ENCODE measurements around the gene TCEAL7.

DNA sequence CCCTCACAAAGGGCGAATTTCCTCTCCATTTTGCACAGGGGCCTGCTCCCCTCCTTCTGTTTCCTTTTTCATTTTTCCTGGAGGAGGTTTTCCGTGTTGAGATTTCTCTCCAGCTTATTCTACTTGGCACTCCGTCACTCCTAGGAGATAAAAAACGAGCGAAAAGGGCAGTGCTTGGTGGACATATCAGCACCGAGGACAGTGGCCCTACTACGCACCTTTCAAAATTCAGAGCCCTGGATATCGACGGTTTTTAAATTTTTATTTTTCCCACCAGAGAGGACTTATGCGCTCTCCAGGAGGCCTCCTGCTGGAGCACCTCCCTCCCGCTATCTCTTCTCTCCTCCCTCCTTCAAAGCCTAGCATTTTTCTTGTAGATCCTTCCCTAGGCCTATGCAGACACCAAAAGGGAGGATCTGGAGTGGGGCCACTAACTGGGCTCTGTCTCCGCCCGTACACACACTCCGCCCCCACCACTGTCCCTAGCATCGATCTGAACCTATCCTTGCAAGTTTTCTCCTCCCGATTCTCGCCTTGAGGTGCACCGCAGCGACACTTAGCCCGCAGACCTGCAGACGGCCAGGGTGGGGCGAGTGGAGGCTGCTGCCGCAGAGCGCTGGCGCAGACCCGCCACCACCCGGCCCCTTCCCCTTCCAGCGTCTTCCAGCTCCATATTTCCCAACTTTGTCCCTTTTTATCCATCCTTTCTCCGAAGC lies 17.8 kb downstream of the TCEAL7 start:
- TF ChIP-seq, protein P1, sequence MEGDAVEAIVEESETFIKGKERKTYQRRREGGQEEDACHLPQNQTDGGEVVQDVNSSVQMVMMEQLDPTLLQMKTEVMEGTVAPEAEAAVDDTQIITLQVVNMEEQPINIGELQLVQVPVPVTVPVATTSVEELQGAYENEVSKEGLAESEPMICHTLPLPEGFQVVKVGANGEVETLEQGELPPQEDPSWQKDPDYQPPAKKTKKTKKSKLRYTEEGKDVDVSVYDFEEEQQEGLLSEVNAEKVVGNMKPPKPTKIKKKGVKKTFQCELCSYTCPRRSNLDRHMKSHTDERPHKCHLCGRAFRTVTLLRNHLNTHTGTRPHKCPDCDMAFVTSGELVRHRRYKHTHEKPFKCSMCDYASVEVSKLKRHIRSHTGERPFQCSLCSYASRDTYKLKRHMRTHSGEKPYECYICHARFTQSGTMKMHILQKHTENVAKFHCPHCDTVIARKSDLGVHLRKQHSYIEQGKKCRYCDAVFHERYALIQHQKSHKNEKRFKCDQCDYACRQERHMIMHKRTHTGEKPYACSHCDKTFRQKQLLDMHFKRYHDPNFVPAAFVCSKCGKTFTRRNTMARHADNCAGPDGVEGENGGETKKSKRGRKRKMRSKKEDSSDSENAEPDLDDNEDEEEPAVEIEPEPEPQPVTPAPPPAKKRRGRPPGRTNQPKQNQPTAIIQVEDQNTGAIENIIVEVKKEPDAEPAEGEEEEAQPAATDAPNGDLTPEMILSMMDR (IDR thresholded peaks at IDR 0.05), result no peak
- TF ChIP-seq ZFX (IDR thresholded peaks at IDR 0.05; ENCODE audit: borderline replicate concordance), result no peak
